GM12892 (cell line): ENCODE data around the gene OCIAD2.

Source experiments
- POLR2A ChIP-seq: IDR thresholded peaks from 2 replicates; pipeline ENCODE4 v1.6.1; 2011; ENCODE audit warnings: low read depth, low read length, control low read depth
- POLR2AphosphoS5 ChIP-seq: IDR thresholded peaks from 2 replicates; pipeline ENCODE4 v1.6.1; 2011; ENCODE audit warnings: low read depth, low read length, control low read depth
- TAF1 ChIP-seq: IDR thresholded peaks from 2 replicates; pipeline ENCODE4 v1.6.1; 2011; ENCODE audit warnings: low read depth, mild to moderate bottlenecking, control low read depth, low read length, borderline replicate concordance

- no peak for TF ChIP-seq POLR2A
- no peak for TF ChIP-seq POLR2AphosphoS5
- TF ChIP-seq TAF1 = no peak
Observed at GRCh38 chr4:48924416-48924815, 17.8 kb upstream of the OCIAD2 start.
